ENCODE results near the gene BDNF.

The BDNF gene

GRCh38 chr11:27705873-27706820 is 5.9 kb upstream of the BDNF start:
- no peak for DNase-seq

- DNase-seq = no peak
These were observed 3.2 kb upstream of the BDNF start for GRCh38 chr11:27703481-27703880.

- DNase-seq = no peak
These were observed 2.6 kb upstream of the BDNF start for GRCh38 chr11:27702811-27703210.

GRCh38 chr11:27701355-27702105 is 1.3 kb upstream of the BDNF start:
- DNase-seq = no peak

GRCh38 chr11:27699926-27700350 is 317 bp downstream of the BDNF start:
- DNase-seq = no peak

- DNase-seq = no peak
These were observed 871 bp downstream of the BDNF start for GRCh38 chr11:27699242-27699925.

GRCh38 chr11:27698872-27699241 is 1.4 kb downstream of the BDNF start:
- peak; percentile 32 to 36 for DNase-seq

GRCh38 chr11:27697679-27698275 is 2.5 kb downstream of the BDNF start:
- DNase-seq = no peak

- DNase-seq = no peak
These were observed 3.3 kb downstream of the BDNF start for GRCh38 chr11:27696961-27697360.

GRCh38 chr11:27696115-27696514 is 4.1 kb downstream of the BDNF start:
- DNase-seq = no peak

- no peak for DNase-seq
These were observed 5.3 kb downstream of the BDNF start for GRCh38 chr11:27694992-27695391.

- DNase-seq = no peak
These were observed 6.9 kb downstream of the BDNF start for GRCh38 chr11:27693398-27693797.

GRCh38 chr11:27692781-27693180 is 7.5 kb downstream of the BDNF start:
- DNase-seq = no peak

- no peak for DNase-seq
These were observed 12.2 kb downstream of the BDNF start for GRCh38 chr11:27688076-27688475.

GRCh38 chr11:27681664-27682063 is 18.6 kb downstream of the BDNF start:
- no peak for DNase-seq

- no peak for DNase-seq
These were observed 20.9 kb downstream of the BDNF start for GRCh38 chr11:27679136-27680015.

- no peak for DNase-seq
These were observed 22.0 kb downstream of the BDNF start for GRCh38 chr11:27678242-27678641.

GRCh38 chr11:27677108-27677507 is 23.1 kb downstream of the BDNF start:
- DNase-seq = no peak

- no peak for DNase-seq
These were observed 26.1 kb downstream of the BDNF start for GRCh38 chr11:27673979-27674663.

- DNase-seq = no peak
These were observed 27.3 kb downstream of the BDNF start for GRCh38 chr11:27672836-27673464.

Measured in CD4-positive, alpha-beta T cell treated with Interleukin-1 beta for 1 hour (primary cell).